ENCODE measurements around the gene SLIT3. TPM values are rescaled to one million over a fixed set of nuclear protein-coding genes. Genes with fewer than 3 reads are reported as not detected.
A peak's percentile ranks its signal among the peaks of the same experiment; 100 is the strongest.

SLIT3 gene
- total RNA-seq, 1 experiment from 2014 or later = 0.44 TPM

- peak; percentile 27 for DNase-seq
These were observed 10.0 kb downstream of the SLIT3 start for GRCh38 chr5:169290895-169291294.

GRCh38 chr5:169289520-169289919, 11.4 kb downstream of the SLIT3 start:
- ChIA-PET POLR2A (ENCODE audit: unreplicated experiment) (no interaction called here), CTCF (interaction anchor here (0.6 kb wide), 1 partner anchor 33 kb away, joined by 9 read pairs; no protein-coding TSS in a partner anchor)
- ATAC-seq (no peak; the same call in 1 of the 2 replicates), DNase-seq (no peak)
- H3K9me2 ChIP-seq (replicated peaks; ENCODE audit: low read length) = no peaks in the 10 kb centered on the region
- H2AFZ ChIP-seq (ENCODE audit: low read length) = no peak overlapping the region
- H3K79me2 ChIP-seq (ENCODE audit: low read length) = no peaks in the 10 kb centered on the region
- TF ChIP-seq, protein P1, sequence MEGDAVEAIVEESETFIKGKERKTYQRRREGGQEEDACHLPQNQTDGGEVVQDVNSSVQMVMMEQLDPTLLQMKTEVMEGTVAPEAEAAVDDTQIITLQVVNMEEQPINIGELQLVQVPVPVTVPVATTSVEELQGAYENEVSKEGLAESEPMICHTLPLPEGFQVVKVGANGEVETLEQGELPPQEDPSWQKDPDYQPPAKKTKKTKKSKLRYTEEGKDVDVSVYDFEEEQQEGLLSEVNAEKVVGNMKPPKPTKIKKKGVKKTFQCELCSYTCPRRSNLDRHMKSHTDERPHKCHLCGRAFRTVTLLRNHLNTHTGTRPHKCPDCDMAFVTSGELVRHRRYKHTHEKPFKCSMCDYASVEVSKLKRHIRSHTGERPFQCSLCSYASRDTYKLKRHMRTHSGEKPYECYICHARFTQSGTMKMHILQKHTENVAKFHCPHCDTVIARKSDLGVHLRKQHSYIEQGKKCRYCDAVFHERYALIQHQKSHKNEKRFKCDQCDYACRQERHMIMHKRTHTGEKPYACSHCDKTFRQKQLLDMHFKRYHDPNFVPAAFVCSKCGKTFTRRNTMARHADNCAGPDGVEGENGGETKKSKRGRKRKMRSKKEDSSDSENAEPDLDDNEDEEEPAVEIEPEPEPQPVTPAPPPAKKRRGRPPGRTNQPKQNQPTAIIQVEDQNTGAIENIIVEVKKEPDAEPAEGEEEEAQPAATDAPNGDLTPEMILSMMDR (conservative IDR thresholded peaks at IDR 0.05; ENCODE audit: low read depth, low read length) = peak; percentile 42
- no peak for TF ChIP-seq EZH2 (IDR thresholded peaks at IDR 0.05; ENCODE audit: low read length, unreplicated experiment)
- no peaks in the 10 kb centered on the region for H4K20me1 ChIP-seq (ENCODE audit: low read length)
- H3K27ac ChIP-seq (ENCODE audit: low read length) = no peak overlapping the region
- BruUV-seq (replicated peaks) = no TSS peak
- H3K4me1 ChIP-seq (ENCODE audit: insufficient read depth, low read length) = no peaks in the 10 kb centered on the region
- H3K36me3 ChIP-seq (ENCODE audit: low read depth, low read length) = no peaks in the 10 kb centered on the region
- H3K27me3 ChIP-seq (ENCODE audit: low read length) = peaks cover 15% of the 10 kb centered on the region
- no peak overlapping the region for H3K4me3 ChIP-seq (ENCODE audit: low read length)
- no peaks in the 10 kb centered on the region for H3K9me3 ChIP-seq (ENCODE audit: low read length)
- no peak overlapping the region for H3K4me2 ChIP-seq (ENCODE audit: low read length)
- intact Hi-C loops (cut with micrococcal nuclease) = no loop called here
- H3F3A ChIP-seq (ENCODE audit: low read length, unreplicated experiment) = no peaks in the 10 kb centered on the region
- no peak overlapping the region for H3K9ac ChIP-seq (ENCODE audit: low read length)

More at GRCh38 chr5:169290895-169291294, 10.0 kb downstream of the SLIT3 start:
- H3K4me2 ChIP-seq (ENCODE audit: low read length) = no peak overlapping the region
- H3K27ac ChIP-seq (ENCODE audit: low read length) = no peak overlapping the region
- H3K9me3 ChIP-seq (ENCODE audit: low read length) = no peaks in the 10 kb centered on the region
- H3K4me1 ChIP-seq (ENCODE audit: insufficient read depth, low read length) = no peaks in the 10 kb centered on the region
- H3K27me3 ChIP-seq (ENCODE audit: low read length) = peaks cover 15% of the 10 kb centered on the region
- no peaks in the 10 kb centered on the region for H4K20me1 ChIP-seq (ENCODE audit: low read length)
- CTCF ChIA-PET = no interaction called here
- H2AFZ ChIP-seq (ENCODE audit: low read length) = no peak overlapping the region
- no peaks in the 10 kb centered on the region for H3K36me3 ChIP-seq (ENCODE audit: low read depth, low read length)
- no peaks in the 10 kb centered on the region for H3K79me2 ChIP-seq (ENCODE audit: low read length)
- POLR2A ChIA-PET (ENCODE audit: unreplicated experiment) = no interaction called here
- TF ChIP-seq, protein P1 (conservative IDR thresholded peaks at IDR 0.05; ENCODE audit: low read depth, low read length) = no peak
- ATAC-seq = peak; percentile 24; the same call in 1 of the 2 replicates
- no peaks in the 10 kb centered on the region for H3K9me2 ChIP-seq (replicated peaks; ENCODE audit: low read length)
- no TSS peak for BruUV-seq (replicated peaks)
- H3F3A ChIP-seq (ENCODE audit: low read length, unreplicated experiment) = no peaks in the 10 kb centered on the region
- intact Hi-C loops (cut with micrococcal nuclease) = loop anchor here (10.0 kb wide), 1 partner anchor 1864 kb away; no protein-coding TSS in a partner anchor
- no peak overlapping the region for H3K4me3 ChIP-seq (ENCODE audit: low read length)
- H3K9ac ChIP-seq (ENCODE audit: low read length) = no peak overlapping the region

GRCh38 chr5:169288066-169288930, 12.6 kb downstream of the SLIT3 start:
- no peak for TF ChIP-seq EZH2 (IDR thresholded peaks at IDR 0.05; ENCODE audit: low read length, unreplicated experiment)
- no peak for TF ChIP-seq EZH2phosphoT487 (IDR thresholded peaks at IDR 0.05; ENCODE audit: borderline replicate concordance, low read length)
- TF ChIP-seq, protein P1 (conservative IDR thresholded peaks at IDR 0.05; ENCODE audit: low read depth, low read length) = no peak
- Histone ChIP-seq H3K9me3 (ENCODE audit: low read length) (no peaks in the 10 kb centered on the region), H3K9me2 (replicated peaks; ENCODE audit: low read length) (no peaks in the 10 kb centered on the region), H2AFZ (ENCODE audit: low read length) (no peak overlapping the region), H4K20me1 (ENCODE audit: low read length) (no peaks in the 10 kb centered on the region), H3F3A (ENCODE audit: low read length, unreplicated experiment) (no peaks in the 10 kb centered on the region), H3K36me3 (ENCODE audit: low read depth, low read length) (no peaks in the 10 kb centered on the region), H3K27ac (ENCODE audit: low read length) (no peak overlapping the region), H3K79me2 (ENCODE audit: low read length) (no peaks in the 10 kb centered on the region), H3K9ac (ENCODE audit: low read length) (no peak overlapping the region), H3K4me3 (ENCODE audit: low read length) (no peak overlapping the region), H3K27me3 (ENCODE audit: low read length) (peaks cover 15% of the 10 kb centered on the region), H3K4me2 (ENCODE audit: low read length) (no peak overlapping the region), H3K4me1 (ENCODE audit: insufficient read depth, low read length) (no peaks in the 10 kb centered on the region)
- DNase-seq (no peak), ATAC-seq (no peak)
- intact Hi-C loops (cut with micrococcal nuclease) = no loop called here
- ChIA-PET POLR2A (ENCODE audit: unreplicated experiment) (no interaction called here), CTCF (interaction anchor here (0.6 kb wide), 1 partner anchor 1864 kb away, joined by 3 read pairs; no protein-coding TSS in a partner anchor)
- BruUV-seq (replicated peaks) = no TSS peak

Measured in PC-3 (cell line).